ENCODE measurements around the gene UNC79.

Gene UNC79

DNA sequence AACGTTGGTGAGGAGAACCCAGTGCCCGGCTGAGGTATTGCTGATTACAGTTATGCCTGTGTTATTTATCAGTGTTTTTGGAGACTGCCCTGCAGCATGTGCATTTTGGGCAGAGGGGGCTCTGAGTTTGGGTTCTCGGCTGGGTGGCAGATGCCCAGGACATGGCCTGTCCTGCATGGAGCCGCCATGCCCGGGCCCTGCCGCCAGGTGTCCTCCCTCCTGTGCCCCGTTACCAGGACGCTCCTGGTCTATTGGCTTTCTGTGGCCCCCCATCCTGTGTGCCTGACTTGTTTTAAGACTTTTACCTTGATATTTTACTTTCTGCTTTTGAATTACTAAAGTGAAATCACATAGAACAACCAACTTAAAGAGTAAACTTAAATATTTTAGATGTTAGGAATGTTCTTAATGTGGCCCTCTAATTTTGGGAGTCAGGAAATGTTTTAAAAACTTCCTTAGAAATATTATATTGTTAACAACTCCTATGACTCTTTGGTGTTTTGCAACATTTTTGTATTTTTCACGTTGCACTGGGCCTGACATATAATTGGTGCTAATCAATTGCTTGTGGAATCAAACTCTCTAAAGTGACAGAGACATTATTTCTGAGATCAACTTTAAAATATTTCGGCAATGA is 305.8 kb downstream of the UNC79 start:
- DNase-seq (ENCODE audit: low read depth): no peak
- no peak overlapping the region for H3K4me3 ChIP-seq (ENCODE audit: low read depth, low read length)

DNA sequence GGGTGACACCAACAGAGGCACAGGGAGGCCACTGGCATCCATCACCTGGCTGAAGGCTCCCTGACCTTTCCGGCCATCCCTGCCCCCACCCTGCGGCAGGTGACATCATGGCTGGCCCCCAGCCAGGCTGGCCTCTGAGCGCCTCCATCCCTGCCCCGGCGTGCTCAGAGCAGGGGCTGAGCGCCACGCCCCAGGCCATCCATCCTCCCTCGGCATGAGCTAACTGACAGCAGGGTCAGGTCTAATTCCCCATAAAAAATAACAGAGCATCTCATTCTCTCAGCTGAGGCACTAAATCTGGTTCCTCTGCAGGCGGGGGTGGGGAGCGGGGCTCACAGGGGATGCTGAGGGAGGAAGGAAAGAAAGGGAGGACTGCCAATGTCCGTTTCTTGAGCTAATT is 306.9 kb downstream of the UNC79 start:
- no peak for DNase-seq (ENCODE audit: low read depth)
- H3K4me3 ChIP-seq (ENCODE audit: low read depth, low read length): no peak overlapping the region

- no peak for DNase-seq (ENCODE audit: low read depth)
- no peak overlapping the region for H3K4me3 ChIP-seq (ENCODE audit: low read depth, low read length)
Measured at GRCh38 chr14:93741556-93742230, 311.0 kb downstream of the UNC79 start.

DNA sequence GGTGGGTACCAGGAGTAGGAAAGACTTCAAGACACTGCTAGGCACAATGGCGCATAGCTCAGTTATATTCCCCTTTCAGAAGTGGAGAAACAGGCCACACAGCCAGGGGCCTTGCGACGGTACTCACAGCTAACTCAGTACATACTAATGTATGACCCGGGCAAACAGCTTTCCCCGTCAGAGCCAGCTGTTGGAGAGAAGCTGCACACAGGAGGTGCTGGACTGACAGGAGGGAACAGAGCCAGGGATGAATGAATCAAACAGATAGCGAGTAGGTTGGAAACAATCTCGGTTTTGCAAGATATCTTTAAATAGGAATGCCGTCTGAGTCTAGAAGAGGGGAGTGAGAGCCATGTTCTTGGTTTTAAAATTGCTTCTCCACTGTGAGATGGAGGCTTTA is 312.0 kb downstream of the UNC79 start:
- no peak for DNase-seq (ENCODE audit: low read depth)
- no peak overlapping the region for H3K4me3 ChIP-seq (ENCODE audit: low read depth, low read length)

DNA sequence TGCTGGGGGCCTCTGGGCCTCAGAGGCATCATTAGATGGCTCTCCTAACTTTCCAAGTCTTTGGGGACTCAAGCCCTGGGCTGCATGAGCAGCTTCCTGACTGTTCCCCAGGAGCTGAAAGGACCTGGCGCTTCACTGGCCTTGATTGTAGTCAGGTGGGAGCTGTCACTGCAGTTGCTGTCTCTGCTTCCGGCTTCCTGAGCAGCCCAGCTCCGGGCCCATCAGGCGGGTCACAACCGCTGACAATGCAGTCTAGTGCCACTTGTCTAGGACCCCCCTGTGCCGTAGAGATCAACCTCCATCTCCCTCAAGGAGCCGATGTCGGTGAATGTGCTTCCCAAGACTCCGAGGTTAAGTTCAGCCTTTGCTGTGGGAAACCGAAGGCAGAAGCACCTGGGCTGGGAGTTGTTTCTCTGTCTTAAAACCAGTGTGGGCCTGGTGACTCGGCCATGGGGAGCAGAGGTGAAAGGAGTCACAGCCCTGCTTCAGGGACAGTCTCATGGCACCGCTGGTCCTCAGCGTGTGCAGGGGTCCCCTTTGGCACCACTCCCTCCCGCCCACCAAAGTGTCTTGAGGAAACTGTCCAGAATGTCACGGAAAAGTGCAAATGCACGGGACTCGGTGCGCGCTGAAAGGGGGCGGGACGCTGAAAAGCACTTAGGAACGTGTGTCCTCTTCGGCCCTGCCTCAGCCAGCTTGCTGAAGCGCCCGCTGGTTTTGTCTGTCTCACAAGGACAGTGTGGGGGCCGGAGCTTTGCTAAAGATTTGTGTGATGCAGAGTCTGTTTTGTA is 312.7 kb downstream of the UNC79 start:
- H3K4me3 ChIP-seq (ENCODE audit: low read depth, low read length): no peak overlapping the region
- DNase-seq (ENCODE audit: low read depth): no peak

GRCh38 chr14:93744176-93744575 is 313.4 kb downstream of the UNC79 start:
- no peak for DNase-seq (ENCODE audit: low read depth)
- no peak overlapping the region for H3K4me3 ChIP-seq (ENCODE audit: low read depth, low read length)

DNA sequence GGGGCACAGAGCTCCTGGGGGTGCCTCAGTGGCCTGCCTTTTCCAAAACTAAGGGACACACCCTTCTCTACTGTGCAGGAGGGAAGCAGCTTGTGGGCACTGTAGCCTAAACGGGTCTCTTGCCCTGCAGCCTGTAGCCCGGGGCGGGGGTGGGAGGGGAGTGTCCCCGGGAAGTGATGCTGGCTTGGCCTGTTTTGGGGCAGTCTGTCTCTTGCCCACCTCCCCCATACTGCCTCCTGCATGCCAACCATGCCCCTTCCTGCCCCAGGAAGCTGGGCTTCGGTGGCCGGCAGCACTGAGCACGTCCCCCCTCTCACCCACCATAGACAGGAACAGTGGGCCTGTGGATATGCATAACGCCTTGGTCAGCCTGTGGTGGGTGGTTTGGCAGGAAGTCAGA is 314.1 kb downstream of the UNC79 start:
- H3K4me3 ChIP-seq (ENCODE audit: low read depth, low read length): no peak overlapping the region

GRCh38 chr14:93745603-93746273 is 315.0 kb downstream of the UNC79 start:
- no peak for DNase-seq (ENCODE audit: low read depth)
- no peak overlapping the region for H3K4me3 ChIP-seq (ENCODE audit: low read depth, low read length)

More for the DNA sequence above, 314.1 kb downstream of the UNC79 start:
- no peak for DNase-seq (ENCODE audit: low read depth)

- DNase-seq (ENCODE audit: low read depth): no peak
Measured at GRCh38 chr14:93747102-93747501, 316.4 kb downstream of the UNC79 start.

GRCh38 chr14:93747560-93747959 is 316.8 kb downstream of the UNC79 start:
- DNase-seq (ENCODE audit: low read depth): no peak
- no peak overlapping the region for H3K4me3 ChIP-seq (ENCODE audit: low read depth, low read length)

More at GRCh38 chr14:93747102-93747501, 316.4 kb downstream of the UNC79 start:
- H3K4me3 ChIP-seq (ENCODE audit: low read depth, low read length): no peak overlapping the region

- DNase-seq (ENCODE audit: low read depth): no peak
- H3K4me3 ChIP-seq (ENCODE audit: low read depth, low read length): no peak overlapping the region
Measured at GRCh38 chr14:93748208-93749075, 317.7 kb downstream of the UNC79 start.

DNA sequence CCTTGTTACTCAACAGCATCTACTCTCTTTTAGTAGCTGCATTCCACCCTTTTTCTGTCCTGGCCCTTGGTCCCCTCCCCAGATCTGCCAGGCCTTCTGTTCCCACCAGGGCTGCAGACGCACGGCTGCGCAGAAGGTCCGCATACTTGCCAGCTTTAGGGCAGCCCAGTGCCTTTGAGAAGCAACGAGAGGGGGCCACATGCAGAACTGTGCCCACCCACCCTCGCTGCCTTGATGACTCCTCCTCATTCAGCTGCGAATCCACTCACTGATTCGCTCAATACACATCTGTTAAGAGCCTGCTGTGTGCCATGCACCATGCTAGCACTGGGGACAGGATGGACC is 318.3 kb downstream of the UNC79 start:
- no peak overlapping the region for H3K4me3 ChIP-seq (ENCODE audit: low read depth, low read length)
- no peak for DNase-seq (ENCODE audit: low read depth)

DNA sequence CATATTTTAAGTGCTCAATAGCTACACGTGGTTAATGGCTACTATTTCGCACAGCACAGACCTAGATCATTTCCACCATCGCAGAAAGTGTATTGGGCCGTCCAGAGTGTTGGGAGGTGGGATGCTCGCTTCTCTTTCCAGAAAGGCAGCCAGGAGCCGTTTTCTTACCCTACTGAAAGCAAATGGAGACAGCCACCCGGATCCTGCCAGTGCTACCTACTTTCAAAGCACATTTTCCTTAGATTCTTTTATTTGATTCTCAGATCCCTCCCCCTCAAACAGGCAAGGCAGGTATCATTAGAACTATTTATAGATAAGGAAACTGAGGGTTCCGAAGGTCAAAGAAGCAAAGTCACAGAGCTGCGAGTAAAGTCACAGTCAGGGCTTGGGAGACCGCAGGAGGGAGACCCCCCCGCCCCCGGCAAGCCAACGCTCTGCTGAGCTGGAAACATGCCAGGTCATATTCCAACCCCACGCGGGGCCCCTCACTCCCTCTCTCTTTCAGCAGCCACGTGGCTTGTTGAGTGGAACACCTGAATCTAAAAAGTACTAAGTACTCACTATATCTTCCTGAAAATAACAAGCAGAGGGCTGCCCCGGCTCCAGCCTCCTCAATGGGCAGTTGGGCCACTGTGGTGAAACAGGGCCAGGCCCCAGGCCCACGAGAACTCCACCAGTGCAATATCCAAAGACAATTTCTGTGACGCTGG is 321.4 kb downstream of the UNC79 start:
- no peak for DNase-seq (ENCODE audit: low read depth)
- H3K4me3 ChIP-seq (ENCODE audit: low read depth, low read length): no peak overlapping the region

DNA sequence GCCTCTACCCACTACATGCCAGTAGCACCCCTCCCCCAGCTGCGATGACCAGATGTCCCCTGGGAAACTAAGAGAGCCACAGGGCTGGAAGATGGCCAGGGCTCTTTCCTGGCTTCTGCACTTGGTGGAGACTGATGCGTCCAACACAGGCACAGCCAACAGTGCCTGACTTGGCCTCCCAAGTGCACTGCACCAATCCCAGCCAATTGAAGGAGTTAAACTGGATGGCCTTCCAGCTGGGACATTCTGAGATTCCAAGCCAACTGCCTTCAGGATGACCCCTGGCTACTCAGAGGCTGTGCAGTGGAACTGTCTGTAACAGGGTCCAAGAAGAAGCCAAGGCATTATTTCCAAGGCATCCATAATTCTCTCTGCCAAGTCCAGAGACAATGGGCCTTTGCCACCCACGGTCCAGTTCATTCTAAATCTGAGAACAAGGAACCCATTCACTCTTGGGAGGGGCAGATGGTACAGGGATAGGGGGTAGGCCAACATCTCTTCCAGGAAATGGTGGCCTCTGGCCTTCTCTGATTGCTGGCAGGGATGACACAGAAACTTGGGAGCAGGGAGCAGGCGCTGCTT is 322.3 kb downstream of the UNC79 start:
- H3K4me3 ChIP-seq (ENCODE audit: low read depth, low read length): no peak overlapping the region
- DNase-seq (ENCODE audit: low read depth): no peak

DNA sequence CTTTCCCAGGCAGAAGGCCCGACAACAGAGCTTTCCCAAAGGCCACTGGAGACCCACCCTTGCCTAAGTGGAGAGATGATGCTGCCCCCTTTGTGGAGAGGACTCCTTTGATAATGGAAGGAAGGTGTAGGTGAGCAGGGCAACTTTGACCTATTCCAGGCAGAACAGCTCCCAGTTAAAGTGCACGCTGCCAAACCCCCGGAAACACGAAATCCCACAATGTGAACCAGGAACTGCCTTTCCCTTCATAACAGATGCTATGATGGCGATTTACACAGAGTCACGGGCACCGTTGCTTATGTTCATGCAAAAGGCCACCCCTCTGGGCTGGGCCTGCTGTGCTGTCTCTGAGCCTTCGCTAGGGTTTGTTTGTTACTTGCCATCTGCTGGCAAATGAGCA is 322.9 kb downstream of the UNC79 start:
- H3K4me3 ChIP-seq (ENCODE audit: low read depth, low read length): no peak overlapping the region
- DNase-seq (ENCODE audit: low read depth): no peak

DNA sequence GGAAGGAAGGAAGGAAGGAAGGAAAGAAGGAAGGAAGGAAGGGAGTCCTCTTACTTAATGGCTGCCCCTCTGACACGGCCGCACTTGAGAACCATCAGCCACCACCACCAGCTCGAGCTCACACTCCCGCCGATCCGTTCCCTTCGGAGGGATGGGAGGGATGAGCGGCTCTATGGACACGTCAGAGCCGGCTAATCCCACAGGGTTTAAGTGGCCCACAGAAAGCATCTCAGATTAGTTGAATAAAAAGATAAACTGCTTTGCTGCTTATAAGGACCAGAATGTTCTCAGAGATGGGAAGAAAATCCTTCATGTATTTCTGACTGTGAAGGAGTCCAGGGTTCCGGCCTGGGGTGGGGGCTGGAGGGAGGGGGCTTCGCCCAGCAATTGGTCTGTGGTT is 326.5 kb downstream of the UNC79 start:
- no peak overlapping the region for H3K4me3 ChIP-seq (ENCODE audit: low read depth, low read length)
- DNase-seq (ENCODE audit: low read depth): no peak

Data from skeletal muscle cell (primary cell).